Measurements from ENCODE around the gene SEMA3C.

GRCh38 chr7:80841423-80841955, 77.4 kb downstream of the SEMA3C start:
- TF ChIP-seq OSR1 (CRISPR knock-in tag; IDR thresholded peaks at IDR 0.05) (no peak), ZFP3 (CRISPR knock-in tag; IDR thresholded peaks at IDR 0.05) (no peak), TOX (CRISPR knock-in tag; IDR thresholded peaks at IDR 0.05; ENCODE audit: borderline replicate concordance) (no peak), ZFP30 (CRISPR knock-in tag; IDR thresholded peaks at IDR 0.05) (no peak), ZC3H10 (CRISPR knock-in tag; IDR thresholded peaks at IDR 0.05) (no peak), SNAI2 (CRISPR knock-in tag; IDR thresholded peaks at IDR 0.05) (no peak)
- TF ChIP-seq, protein P1, sequence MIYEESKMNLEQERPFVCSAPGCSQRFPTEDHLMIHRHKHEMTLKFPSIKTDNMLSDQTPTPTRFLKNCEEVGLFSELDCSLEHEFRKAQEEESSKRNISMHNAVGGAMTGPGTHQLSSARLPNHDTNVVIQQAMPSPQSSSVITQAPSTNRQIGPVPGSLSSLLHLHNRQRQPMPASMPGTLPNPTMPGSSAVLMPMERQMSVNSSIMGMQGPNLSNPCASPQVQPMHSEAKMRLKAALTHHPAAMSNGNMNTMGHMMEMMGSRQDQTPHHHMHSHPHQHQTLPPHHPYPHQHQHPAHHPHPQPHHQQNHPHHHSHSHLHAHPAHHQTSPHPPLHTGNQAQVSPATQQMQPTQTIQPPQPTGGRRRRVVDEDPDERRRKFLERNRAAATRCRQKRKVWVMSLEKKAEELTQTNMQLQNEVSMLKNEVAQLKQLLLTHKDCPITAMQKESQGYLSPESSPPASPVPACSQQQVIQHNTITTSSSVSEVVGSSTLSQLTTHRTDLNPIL (CRISPR knock-in tag; IDR thresholded peaks at IDR 0.05; ENCODE audit: low read depth): no peak
- TF ChIP-seq, protein P2, sequence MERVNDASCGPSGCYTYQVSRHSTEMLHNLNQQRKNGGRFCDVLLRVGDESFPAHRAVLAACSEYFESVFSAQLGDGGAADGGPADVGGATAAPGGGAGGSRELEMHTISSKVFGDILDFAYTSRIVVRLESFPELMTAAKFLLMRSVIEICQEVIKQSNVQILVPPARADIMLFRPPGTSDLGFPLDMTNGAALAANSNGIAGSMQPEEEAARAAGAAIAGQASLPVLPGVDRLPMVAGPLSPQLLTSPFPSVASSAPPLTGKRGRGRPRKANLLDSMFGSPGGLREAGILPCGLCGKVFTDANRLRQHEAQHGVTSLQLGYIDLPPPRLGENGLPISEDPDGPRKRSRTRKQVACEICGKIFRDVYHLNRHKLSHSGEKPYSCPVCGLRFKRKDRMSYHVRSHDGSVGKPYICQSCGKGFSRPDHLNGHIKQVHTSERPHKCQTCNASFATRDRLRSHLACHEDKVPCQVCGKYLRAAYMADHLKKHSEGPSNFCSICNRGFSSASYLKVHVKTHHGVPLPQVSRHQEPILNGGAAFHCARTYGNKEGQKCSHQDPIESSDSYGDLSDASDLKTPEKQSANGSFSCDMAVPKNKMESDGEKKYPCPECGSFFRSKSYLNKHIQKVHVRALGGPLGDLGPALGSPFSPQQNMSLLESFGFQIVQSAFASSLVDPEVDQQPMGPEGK (CRISPR knock-in tag; IDR thresholded peaks at IDR 0.05; ENCODE audit: borderline replicate concordance): no peak

Data from SK-N-SH treated with all-trans-retinoic acid at 6 μM for 48 hours (cell line).